HS-27A (cell line): ENCODE measurements around the gene ATXN3L.

Experiments used
- DNase-seq: peaks from one replicate; pipeline ENCODE4 v3.0.0-alpha.2; 2012; ENCODE audit warnings: low read depth, missing footprints

Gene ATXN3L

GRCh38 chrX:13319953-13320352 lies at the start of gene ATXN3L:
Gene ATXN3L (minus strand): TSS chrX:13320053. CDS start chrX:13319934, 119 bp downstream.
- no peak for DNase-seq

- no peak for DNase-seq
Measured at GRCh38 chrX:13369256-13370030, 49.6 kb upstream of the ATXN3L start.

- DNase-seq: no peak
Measured at GRCh38 chrX:13367950-13368349, 48.1 kb upstream of the ATXN3L start.

- DNase-seq: no peak
Measured at GRCh38 chrX:13366698-13367097, 46.8 kb upstream of the ATXN3L start.

- no peak for DNase-seq
Measured at GRCh38 chrX:13365161-13365560, 45.3 kb upstream of the ATXN3L start.

DNA sequence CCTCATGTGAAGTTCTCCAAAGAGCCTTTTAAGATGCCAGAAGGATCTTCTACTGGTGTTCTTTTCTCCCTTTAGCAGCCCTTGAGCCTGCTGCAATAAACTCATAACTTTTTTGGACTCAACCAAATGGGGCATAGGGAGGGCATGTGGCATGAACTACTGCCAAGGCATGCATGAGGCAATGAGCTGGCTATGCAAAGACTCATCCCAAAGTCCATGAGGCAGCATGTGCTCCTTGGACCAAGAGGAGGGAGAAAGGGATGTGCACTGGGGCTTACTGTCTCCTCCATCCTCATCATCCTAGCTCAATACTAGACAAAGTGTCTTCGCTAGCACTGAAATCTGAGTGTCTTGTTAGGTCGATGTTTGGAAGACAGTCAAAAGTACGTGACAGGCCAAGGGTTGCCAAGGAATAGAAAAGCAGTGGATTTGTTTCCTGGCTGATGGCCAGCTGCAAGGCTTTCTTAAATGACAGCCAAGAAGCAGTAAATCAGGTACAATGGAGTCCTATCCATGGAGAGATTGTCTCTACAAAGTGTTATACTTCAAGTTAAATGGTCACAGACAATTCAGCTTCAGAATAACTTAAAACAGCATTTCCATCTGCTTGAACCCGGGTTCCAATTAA lies 44.5 kb upstream of the ATXN3L start:
- DNase-seq: no peak

DNA sequence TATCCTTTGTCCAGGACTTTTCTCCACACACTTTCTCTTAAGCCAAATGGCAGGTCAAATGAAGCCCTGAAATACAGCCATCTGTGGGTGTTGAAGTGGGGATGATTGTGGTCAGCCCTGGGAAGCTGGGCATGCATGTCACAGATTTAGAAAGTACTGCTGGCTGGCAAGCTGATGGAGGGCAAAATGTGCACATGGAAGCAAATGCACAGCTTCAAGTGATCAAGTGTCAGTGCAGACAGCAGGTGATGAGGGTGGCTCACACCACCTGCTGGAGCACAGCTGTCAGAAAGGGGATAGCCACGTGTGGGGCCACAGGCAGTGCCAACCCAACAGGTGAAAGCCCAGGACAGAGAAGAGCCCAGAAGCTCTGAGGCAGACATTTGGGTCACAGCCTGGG lies 40.3 kb upstream of the ATXN3L start:
- DNase-seq: no peak

DNA sequence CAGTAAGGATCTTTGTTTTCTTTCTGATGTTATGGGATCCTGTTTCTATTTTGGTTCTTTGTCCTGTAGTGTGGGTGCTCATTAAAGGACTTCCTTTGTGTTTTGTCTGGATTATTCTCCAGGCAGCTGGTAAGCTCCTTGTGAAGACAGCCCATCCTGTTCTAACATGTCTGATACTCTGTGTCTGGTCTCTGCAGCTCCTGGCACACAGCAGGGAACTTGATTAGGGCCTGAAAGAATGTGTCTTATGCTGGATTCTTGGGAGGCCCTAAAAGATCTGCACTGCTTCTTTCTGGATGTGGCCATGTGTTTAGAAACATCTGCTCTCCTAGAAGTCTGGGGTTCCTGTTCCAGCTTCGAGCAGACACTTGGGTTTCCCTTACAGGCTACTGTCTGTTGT lies 38.1 kb upstream of the ATXN3L start:
- no peak for DNase-seq

GRCh38 chrX:13346646-13347045 lies 26.8 kb upstream of the ATXN3L start:
- no peak for DNase-seq

- DNase-seq: no peak
Measured at GRCh38 chrX:13345438-13345837, 25.6 kb upstream of the ATXN3L start.

DNA sequence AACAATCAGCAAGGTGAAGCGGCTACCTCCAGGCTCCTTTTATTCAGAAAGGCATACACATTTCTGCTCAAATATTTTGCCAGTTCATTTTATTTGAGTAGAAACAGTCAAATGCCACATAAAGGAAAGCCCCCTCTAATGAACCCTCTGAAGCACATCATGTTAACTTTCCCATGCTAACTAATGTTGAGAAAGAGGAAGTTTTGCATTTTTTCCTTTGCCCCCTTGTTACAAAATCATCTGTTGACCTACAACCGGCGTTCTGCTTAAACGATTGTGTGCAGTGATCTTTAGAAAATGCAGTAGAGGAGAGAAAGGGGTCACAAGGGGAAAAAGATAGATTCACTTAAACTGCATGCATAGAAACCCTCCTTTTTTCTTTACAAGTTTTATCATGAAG lies 25.2 kb upstream of the ATXN3L start:
- no peak for DNase-seq

DNA sequence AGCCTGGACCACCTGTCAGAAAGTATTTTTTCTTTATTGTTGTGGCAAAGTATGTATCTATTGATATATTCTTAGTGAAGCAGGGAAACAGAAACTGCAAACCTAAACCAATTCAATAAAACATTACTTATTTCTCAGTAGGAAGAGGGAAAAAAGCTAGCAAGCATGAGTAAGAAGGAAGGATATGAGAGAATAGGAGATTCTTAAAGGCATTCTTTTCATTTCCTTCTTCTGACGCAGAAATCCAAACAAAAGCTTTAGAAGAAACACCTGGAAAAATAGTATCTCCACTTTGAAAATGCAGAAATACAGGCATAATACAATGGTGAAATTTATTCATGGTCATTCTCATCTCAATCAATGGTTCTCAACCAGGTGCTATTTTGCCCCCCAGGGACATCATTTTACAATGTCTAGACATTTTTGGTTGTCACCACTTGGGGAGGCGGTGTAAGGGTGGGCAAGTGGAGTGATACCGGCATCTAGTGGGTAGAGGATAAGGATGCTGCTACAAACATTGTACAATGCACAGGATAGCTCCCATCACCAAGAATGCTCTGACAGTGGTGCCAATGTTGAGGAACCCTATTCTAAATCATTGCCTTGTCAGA lies 21.7 kb upstream of the ATXN3L start:
- no peak for DNase-seq

- no peak for DNase-seq
Measured at GRCh38 chrX:13340182-13340791, 20.4 kb upstream of the ATXN3L start.

GRCh38 chrX:13339607-13340006 lies 19.8 kb upstream of the ATXN3L start:
- DNase-seq: no peak

DNA sequence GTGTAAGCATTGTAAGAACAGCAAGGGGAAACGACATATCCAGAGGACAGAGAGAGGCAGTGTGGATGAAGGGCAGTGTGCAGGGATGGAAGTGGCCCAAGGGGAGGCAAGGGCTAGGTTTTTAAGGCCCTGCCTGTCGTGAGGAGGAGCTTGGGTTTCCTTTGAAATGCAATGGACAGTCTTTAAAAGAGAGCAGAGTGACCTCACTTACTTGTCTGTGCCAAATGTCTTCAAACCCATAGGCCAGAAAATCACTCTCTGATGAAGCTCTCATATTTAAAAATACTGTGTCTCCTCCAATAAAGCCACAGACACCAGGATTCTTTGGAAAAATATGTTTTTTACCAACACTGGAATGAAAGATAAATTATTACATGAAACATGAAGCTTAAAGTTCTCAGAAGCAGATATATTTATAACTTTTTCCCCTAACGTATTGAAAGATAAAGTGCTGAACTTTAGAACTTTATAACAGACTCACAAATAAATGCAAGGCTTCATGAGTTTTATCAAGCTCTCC lies 19.2 kb upstream of the ATXN3L start:
- DNase-seq: no peak

- no peak for DNase-seq
Measured at GRCh38 chrX:13334491-13334890, 14.6 kb upstream of the ATXN3L start.

- no peak for DNase-seq
Measured at GRCh38 chrX:13330446-13330845, 10.6 kb upstream of the ATXN3L start.

DNA sequence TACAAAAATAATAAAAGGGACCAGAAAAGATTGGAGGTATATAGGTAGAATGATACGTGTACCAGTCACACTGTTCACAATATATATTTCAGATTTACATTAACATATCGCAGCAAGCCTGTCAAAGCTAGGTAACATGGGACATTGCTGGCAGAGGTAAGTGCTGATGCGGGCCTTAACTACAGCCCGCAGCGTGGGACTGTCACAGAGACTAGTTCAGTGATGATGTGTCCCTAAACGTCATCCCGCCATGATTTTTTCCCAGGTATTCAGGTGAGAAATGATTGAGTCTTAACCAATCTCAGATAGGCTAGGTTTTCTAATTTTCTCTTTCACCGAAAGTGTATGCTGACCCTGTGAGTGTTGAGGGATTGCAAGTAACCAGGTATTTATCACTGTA lies 7.8 kb upstream of the ATXN3L start:
- no peak for DNase-seq

- no peak for DNase-seq
Measured at GRCh38 chrX:13323241-13323640, 3.4 kb upstream of the ATXN3L start.

DNA sequence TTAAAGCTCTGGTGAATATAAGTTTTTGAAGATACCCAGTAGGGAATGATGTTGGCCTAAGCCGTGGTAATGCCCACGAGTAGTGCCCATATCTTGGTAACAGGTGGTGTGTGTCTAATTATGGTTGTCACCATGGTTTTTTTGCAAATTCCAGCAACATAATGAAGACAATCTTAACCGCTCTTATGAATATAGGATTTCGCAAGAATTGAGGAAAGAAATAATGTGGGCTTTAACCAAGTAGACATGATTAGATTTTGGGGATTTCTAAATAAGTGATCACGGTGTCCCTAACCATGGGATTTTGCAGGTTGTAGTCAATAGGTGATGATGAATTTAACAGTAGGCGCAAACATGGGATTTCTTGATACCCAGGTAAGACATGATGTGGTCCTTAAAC lies 2.5 kb downstream of the ATXN3L start:
- DNase-seq: no peak

GRCh38 chrX:13311560-13311959 lies 8.3 kb downstream of the ATXN3L start:
- no peak for DNase-seq

DNA sequence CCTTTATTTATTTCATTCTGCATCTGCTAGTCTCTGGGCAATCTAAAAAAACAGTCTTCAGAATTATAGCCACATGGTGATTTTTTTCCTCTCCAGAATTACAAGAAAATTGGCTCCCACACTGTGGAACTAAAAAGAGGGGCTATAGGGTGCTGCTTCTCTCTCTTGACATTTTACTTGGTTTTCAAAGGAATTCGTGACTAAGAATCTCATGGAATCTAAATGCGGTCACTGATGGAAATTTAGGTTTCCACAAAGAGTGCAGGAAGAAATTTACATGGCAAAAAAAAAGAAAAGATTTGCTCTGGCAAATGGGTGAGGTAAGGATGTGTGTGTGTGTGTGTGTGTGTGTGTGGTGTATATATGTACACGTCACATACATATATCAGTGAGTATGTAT lies 10.2 kb downstream of the ATXN3L start:
- no peak for DNase-seq

GRCh38 chrX:13307041-13307440 lies 12.8 kb downstream of the ATXN3L start:
- no peak for DNase-seq
